NK-92 treated with Interleukin-12 subunit alpha and Interleukin-12 subunit beta, amount 100 ng/mL, for 24 hours (cell line): ENCODE measurements around the gene HOXB6.
A peak's percentile ranks its signal among the peaks of the same experiment; 100 is the strongest.

Experiments
- DNase-seq: peaks from one replicate; lab custom pipeline; 2025; lab: John Stamatoyannopoulos, UW

The HOXB6 gene

DNA sequence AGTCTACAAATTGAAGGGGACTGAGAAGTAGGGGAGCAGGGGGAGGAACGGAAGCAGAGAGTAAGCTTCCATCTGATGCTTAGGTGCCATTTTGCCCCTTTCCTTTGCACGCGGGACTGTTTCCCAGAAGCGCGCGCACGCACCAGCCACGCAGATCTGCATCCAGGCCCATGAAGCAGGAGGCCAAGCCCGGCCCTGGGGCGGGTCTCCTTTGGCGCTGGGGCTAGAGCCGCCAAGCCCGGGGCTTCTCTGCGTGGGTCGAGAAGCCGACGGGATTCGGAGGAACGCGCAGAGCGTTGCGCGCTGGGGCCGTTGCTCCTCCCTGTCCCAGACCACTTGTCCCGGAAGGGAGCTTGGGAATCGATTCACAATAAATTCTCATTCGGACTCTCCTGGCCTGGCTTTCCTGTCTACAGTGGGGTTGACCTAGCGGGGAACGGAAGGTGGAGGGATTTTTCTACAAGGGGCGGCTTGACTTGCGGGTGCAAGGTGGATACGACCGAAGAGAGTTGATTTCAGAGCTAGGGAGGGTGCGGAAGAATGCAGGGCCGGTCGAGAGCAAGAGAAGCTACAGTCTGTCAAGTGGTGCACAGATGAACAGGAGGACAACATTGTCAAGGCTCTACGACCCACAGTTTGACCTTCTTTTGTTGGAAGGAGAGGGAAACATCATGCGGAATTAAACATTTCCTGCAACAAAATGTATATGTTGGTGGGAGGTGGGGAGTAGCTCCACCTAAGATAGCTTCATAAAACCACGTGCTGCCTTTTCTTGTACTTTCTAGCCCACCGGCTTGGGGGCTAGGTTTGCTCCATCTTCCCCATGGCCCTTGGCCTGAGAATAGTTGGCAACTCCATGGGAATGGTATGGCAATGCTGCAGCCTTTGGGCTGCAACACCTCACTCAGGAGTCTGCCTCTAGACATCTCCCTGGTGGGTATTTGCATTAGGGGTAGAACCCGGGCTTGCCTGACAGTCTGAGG, 16.9 kb upstream of the HOXB6 start:
- DNase-seq = no peak

DNA sequence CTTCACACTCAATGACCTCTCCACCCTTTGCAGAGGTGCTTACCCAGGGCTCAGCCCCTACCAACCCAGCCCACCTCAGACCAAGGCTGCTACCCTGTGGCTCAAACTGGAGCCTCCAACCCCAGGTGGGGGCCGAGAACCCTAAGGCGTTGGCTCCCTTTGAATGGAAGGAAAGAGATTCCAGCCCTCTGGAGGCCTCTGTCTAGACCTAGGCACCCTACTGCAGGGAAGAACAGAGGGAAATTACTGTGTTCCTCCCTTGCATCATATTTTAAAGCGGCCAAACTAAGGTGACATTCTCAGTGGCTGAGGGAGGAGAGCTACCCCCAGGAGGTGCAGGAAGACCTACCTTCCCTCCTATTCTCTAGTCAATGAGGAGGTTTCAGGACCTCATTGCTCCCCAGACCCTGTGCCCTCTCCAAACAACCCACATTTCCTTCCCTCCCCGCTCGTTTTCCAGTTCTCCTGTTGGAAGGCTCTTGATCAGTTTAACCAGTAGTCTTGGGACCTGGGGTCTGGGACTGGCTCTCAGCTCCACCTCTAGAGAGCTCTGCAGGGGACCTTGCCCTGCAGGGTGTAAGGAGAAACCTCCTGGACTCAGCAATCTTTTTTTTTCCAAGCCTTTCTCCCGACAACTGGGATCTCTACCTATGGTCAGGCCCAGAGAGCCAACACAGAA, 15.8 kb upstream of the HOXB6 start:
- DNase-seq = no peak

DNA sequence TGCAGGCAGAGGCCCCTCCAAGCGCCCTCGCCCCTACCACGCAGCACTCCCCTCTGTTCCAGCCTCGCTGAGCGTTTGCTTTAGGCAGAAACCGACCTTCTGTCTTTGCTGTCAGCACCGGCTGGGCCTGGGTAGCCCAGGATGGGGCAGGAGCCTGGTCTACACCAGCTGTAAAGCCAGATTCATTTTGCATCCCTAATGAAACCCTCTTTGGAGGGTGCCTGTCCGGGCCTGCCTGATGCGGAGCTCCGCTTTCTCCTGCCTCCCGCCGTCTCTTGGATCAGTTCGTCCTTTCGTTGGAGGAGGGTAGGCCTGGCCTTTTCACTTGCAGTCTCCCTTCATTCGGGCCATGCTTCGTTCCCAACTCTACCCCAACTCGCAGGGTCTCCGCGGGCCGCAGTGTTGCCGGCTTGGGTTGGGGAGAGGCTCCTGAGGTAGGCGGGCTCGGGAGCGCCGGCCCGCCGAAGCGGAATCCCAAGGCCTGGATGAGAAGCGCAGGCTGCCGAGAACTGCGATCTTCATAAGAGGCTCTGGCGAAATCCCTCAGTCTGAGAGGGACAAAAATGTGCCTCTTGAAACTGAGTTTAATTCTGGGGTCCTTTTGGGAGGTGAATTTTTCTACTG, 15.2 kb upstream of the HOXB6 start:
- no peak for DNase-seq

DNA sequence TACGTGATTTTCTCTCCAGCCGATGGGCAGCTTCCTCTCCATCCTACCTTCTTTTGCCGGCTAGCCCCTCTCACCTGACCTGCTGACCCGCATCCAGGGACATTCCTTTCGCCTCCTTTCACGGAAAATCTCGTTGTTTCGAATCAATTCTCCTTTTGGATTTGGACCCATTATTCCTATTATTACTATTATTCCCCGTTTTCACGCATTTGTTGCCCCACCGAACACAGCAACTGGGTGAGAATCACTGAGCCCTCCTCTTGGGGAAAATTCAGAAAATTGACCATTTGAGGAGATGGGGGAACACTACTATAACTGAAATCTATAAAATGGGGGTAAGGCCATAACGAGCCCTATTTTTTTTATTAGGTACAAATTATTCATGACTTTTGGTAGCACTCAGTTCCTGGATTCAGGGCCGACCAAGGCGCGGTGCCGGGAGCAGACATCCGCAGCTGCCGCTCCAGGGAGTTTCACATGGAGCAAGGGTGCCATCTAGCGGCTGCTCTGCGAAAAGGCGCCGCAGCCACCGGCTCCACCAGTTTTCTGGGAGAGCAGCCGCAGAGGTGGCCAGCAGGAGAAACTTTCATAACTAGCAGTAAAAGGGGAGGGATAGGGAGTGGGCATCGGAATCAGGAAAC, 13.6 kb upstream of the HOXB6 start:
- peak; percentile 61 for DNase-seq

DNA sequence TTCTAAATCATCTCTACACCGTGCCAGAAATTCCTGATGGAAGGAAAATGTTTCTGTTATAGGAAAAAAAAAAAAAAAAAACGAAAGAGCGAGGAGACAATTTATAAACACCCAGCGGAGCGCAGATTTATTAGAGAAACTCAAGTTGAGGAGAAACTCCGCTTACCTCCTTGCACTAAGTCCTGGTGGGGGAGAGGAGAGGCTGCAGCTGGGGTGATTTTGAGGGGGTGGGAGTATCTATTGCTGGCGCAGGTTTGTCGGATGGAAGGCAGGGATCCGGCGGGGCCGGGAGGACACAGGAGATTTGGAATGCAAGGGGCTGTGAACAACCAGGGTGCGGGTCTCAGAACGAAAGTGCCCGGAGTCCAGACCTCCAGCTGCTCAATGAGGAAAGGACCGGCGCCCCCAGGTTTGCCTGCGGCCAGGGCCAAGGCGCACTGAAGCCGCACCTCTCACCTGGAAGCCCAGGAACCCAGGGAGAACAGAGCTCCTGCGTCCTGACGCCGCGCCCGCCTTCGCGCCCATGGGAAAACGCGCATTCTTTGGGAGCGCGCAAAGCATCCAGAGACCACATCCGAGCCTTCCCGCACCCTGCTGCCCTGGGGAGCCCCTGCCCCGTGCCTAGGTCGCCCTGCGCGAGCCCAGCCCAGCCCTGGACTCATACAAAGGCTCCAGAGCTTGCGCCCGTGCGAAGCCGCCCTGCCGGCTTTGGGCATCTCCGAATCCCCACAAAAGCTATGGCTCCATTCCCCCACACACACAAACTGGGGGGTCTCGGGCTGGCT, 12.9 kb upstream of the HOXB6 start:
- DNase-seq = no peak

DNA sequence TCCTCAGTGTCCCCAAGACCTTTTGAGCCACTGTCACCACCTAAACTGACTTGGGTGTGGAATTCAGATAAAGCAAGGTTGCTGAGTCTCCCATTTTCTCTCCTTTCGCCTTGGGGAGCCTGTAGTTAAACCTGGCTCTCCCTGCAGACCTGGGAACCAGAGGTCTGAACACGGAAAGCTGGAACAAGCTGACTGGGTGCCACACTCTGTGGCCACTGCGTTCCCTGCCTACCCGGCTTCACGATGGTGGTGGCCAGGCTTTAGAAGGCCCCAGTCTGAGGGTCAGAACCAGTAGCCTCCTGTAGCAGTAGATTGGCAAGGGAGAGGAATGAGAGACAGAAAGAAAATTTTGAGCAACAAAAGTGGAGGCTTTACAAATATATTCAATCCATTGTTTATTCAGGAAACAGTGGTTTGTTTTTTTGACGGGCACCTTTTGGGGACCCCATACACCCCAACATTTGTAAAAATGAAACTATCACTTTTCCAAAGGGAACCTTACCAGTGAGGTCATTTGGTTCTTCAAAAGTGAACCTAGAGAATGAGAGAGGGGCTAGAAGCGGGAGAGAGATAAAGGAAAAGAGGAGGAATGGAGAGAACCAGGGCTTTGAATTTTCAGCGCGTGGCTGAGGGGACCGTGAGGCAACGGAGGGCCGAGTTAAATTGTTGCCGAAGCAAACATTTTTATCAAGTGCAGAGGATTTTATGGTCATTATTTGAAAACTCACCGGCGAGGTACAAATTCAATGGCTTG, 12.1 kb upstream of the HOXB6 start:
- DNase-seq = no peak

DNA sequence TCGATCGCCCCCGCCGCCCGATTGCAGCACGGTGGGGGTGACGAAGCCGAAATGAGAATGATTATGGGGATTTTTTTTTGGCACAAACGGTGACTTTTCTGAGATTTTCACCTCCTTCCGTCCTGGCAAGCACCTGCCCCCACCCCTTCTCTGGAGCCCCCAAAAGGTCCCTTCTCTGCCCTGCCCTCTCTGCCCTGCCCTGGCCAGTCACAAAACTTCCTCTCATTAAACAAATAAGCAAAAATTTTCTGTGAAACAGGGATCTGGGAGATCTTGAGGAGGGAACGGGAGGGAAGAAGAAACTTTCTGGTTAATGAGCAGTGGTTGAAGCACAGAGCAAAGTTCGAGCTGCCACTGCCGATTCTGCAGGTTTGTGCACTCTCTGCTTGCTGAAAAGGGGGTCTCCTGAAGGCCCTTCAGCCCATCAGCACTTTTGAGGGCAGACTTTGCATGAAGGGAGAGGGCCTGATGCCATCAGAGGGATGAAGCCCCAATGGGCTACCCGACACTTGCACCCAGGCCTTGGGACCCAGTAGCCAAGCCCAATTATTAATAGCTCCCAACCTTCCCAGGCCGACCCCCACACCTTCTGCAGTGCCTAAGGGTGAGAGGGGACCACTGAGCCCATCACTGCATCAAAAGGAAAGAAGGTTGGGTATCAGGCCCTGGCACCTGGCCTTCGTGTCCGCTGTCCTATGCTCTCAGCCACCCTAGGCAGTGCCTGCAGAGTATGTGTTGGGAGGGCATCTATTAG, 11.4 kb upstream of the HOXB6 start:
- DNase-seq = no peak

DNA sequence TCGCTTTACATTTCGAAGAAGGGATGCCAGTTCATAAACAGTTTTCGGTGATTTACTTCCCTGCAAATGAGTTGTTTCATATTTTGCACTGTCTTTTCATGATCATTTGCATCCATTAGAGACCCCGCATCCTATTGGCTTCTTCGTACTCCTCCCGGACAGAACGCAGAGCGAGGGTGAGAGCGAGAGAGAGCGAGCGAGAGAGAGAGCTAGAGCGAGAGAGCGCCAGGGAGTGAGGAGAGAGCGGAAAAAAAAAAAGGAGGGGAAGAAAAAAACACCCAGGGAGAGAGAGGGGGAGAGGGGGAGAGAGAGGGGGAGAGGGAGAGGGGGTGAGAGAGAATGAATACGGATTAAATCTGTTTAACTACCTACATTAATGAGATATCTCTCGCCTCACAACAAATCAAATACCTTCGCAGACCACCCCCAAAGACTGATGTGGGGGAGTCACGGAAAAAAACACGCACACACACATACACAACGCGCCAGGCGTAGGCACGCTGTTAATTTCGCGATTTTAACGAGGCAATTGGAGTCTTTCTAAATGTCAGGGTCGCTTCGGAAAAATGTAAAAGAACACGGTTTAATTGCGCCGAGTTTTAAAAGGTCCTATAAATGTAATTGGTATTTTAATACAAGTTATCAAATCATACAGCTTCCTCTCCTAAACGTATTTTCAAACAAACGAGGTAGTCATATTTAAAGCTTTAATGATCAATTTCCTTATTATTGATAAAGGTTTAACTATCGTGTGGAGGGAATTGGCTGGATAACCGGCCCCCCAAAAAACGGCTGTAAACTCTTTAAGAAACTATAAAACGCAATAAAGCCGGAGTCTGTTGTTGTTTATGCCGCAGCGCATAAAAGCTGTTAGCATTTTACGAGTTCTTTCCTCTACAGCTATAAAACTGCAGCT, 10.5 kb upstream of the HOXB6 start, which contains the start of gene HOXB8:
TSS of gene HOXB8 (minus strand) at position 246 of the 916 bp plus-strand sequence. CDS start 588 bp downstream, outside the sequence.
- no peak for DNase-seq

DNA sequence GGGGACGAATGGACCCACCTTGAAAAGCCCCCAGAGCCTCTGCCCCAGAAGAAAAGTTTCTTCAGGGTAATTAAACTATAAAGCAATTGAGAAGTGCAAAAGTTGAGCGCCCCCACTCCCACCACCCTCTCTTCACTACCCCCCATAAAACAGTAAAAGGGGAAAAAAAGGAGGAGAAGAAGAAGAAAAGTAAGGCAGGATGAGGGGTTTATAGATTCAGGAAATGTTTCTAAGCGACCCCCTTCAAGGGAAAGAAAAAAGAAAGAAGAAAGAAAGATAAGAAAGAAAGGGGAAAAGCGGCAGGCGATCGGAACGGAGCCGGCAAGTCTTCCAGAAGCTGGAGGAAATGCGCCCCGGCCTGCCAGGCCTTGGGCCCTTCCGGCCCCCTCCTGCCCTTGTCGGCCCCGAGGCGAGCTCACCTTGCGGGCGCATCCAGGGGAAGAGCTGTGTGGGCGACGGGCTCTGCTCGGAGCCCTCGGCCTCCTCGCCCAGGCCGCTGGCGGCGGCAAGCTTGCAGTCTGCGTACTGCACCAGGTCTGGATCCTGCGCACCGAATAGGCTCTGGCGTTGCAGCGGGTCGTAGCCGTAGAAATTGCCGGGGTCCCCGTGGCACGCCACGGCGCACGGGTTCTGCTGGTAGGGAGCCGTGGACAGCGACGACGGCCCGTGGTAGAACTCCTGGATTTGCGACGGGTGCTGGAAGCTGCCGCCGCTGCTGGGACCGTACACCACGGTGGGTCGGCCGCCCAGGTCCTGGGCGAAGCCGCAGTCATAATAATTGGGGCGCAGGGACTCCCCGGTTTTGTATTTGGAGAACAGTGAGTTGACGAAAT, 9.3 kb upstream of the HOXB6 start:
- no peak for DNase-seq

DNA sequence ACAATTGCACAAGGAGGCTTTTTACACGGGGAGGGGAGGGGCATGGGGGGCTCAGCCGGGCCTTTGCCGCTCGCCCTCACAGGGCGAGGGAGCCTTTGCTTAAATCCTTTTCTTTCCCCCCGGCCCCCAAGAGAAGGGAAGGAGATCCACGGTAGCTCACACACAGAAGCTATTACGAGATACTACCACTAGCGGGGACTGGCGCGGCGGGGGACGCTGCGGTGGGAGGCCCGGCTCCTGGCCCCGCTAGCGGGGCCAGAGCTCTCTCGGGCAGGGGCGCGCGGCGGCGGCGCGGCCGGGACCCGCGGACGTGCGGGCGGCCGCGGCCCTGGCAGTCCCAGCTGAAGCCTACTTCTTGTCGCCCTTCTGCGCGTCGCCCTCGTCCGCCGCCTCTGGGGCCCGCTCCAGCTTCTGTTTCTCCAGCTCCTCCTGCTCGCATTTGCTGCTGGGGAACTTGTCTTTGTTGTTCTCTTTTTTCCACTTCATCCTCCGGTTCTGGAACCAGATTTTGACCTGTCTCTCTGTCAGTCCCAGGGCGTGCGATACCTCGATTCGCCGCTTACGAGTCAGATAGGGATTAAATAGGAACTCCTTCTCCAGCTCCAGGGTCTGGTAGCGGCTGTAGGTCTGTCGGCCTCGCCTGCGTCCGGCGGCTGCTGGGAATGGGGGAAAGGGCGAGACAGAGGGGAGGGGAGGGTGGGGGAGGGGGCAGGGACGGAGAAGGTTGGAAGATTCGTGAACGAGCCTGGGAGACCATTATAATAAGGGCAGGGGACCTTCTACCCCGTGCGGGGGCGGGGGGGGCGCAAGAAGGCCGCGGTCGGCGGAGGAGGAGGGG, 8.3 kb upstream of the HOXB6 start:
- no peak for DNase-seq

DNA sequence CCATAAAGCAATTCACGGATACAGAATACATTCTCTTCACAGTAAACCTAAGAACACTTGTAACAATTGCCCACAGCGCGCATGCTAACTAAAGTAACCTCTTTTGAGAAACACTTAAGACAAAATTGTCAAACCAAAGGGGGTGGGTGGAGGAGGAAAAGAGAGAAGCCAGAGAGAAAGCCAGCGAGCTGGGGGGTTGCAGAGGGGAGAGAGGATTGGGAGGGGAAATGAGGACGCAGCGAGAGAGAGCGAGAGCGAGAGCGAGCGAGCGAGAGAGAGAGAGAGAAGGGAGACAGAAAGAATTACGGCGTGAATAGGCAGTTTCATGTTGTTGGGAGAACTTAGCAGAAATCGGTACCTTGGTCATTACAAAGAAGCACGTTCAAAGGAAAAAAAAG, 7.7 kb upstream of the HOXB6 start:
- DNase-seq = no peak

DNA sequence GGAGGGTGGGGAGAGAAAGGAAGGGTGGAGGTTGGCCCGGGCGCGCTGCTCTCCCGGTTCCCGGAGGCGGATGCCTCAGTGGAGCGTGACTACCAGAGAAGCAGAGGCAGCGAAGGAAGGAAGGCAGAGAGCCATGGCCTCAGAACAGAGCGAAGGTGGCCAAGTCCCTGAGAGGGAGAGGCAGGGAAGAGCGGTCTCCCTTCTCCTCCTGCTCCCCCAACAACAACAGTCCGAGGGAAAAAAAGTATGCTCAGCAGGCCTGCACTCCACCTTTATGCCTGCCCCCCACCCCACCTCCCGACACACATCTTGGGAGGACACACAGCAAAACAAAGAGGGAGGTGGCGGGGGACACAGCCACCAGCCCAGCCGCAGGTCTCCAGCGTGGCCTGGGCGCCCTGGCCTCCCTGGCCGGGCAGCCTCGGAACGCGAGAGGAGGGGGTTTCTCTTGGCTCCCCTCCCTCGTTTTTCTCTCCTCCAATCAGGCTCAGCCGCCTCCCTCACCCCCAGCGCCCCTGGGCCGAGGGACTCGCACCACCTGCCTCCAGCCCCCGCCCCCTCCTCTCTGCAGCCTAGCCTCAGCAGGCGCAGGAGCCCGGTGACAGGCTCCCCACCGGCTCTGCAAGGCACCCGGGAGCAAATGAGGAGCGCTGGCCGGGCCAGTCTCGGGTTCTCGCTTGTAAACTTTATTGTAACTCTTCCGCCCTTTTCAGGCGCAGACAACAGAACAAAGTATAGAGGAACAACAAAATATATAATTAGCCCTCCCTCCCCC, 7.1 kb upstream of the HOXB6 start:
- DNase-seq = no peak

DNA sequence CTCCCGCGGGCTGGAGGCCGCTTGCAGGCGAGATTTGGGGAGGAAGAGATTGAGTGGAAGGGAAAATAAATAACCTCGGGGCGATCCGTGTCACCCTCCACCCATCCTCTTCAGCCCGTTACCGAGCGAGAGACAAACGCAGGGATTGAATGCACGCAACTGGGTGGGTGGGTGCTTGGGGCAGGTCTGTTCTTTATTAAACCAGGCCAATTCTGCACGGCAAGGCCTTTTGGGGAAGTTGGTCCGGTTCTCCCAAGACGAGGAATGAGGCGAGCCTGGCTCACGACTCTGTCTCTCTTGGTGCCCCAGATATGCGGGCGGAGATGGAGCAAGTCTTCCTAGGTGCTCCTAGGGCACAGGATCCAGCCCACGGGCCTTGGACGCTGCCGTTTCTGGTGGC, 6.4 kb upstream of the HOXB6 start:
- no peak for DNase-seq

DNA sequence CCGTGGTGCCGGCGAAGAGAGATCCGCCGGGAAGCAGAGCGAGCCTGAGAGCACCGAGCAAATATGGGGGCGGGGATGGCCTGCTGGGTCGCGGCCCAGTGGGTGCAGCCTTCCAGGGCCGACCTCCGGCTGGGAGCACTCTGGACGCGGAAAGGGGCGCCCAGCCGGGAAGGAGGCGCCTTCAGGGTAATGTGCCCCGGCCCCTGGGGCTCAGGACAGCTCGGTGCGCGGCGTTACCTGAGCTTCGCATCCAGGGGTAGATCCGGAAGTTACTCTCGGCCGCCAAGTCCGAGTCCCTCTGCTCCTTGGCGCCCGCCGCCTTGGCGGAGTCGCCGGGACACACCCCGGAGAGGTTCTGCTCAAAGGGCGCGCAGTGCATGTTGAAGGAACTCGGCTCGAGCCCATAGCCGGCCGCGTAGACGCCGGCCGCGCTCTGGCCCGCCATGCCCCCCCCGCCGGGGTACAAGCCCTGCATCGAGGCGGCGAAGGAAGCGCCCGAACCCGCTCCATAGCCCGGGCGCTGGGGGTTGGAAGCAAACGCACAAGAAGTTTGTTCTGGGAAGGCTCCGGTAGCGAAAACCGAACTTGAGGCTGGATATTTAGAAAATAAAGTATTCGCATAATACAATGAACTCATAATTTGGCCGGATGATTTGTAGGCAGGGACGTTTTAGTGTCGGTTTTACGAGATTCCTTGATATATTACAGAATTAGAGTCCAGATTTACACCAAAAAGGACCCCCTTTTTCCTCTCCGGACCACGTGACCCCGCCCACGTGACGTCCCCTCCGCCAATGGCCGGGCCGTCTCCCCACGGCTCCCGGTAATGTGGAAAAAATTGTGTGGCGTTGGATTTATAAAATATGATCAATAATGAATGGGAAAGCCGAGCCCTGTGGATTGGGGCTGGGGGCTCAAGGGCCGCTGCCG, 5.8 kb upstream of the HOXB6 start, which contains the start of gene HOXB7:
TSS of gene HOXB7 (minus strand) at position 736 of the 930 bp plus-strand sequence. CDS start at position 637, 99 bp downstream.
- DNase-seq = peak; percentile 68

DNA sequence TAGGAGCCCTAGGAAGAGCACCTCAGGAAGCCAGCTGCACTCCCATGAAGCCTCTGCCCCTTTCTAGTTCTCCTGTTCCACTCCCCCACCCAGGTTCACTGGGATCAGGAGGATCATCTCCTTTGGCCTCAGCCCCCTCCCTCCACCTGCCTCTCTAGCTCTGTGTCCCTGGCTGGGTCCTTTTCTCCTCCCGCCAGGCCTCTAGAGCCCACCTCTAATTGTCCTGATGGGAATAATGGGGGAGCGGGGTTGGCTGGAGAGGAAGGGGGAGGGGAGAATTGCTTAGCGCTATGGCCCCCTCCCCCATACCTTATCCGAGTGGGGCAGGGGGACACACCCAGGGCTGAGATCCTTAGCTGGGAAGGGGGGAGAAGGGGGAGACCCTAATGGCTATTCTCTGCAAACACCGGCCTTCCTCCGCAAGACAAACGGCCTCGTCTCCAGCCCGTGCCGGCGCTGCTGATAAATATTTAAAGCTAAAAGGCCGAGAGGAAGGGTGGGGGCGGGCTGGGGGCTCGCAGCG, 5.0 kb upstream of the HOXB6 start:
- DNase-seq = no peak
